ENCODE measurements around the gene HIGD1B.

Gene HIGD1B

GRCh38 chr17:44899074-44899782, 51.5 kb downstream of the HIGD1B start, which contains the start of gene EFTUD2:
TSS of gene EFTUD2 (minus strand) at chr17:44899445. CDS start at chr17:44894521, 4,924 bp downstream.
- H3K36me3 ChIP-seq (ENCODE audit: low read length), result no peaks in the 10 kb centered on the region; the same call in 1 of the 2 replicates
- H3K27ac ChIP-seq (ENCODE audit: low read depth, low read length), result peak within 1 kb of the TSS; percentile 79
- peak within 1 kb of the TSS; percentile 53 for H2AFZ ChIP-seq (ENCODE audit: low read depth, low read length, severe bottlenecking)
- TF ChIP-seq EZH2phosphoT487 (conservative IDR thresholded peaks at IDR 0.05; ENCODE audit: low read length), result no peak
- no peak for TF ChIP-seq CTCF (IDR thresholded peaks at IDR 0.05; ENCODE audit: insufficient read depth, low read length, poor library complexity, severe bottlenecking)
- H3K9me3 ChIP-seq (ENCODE audit: insufficient read depth, low read length), result no peaks in the 10 kb centered on the region
- no peaks in the 10 kb centered on the region for H3F3A ChIP-seq (ENCODE audit: insufficient read depth)
- no peaks in the 10 kb centered on the region for H3K9me2 ChIP-seq (replicated peaks; ENCODE audit: insufficient read depth, low read length)
- H4K20me1 ChIP-seq (ENCODE audit: low read depth, low read length), result no peaks in the 10 kb centered on the region
- H3K4me2 ChIP-seq (ENCODE audit: low read depth, low read length, poor library complexity, severe bottlenecking), result peak within 1 kb of the TSS; percentile 71
- H3K9ac ChIP-seq (ENCODE audit: low read length), result peak within 1 kb of the TSS; percentile 85
- peak within 1 kb of the TSS; percentile 81 for H3K4me3 ChIP-seq (ENCODE audit: insufficient read depth, low read length, poor library complexity, severe bottlenecking)
- no peaks in the 10 kb centered on the region for H3K27me3 ChIP-seq (ENCODE audit: low read length)
- H3K79me2 ChIP-seq (ENCODE audit: insufficient read depth, low read length), result peaks cover 46% of the 10 kb centered on the region

Data from SU-DHL-6 (cell line).